GM19468 (cell line): ENCODE data around the gene A2M.
"Not testable (repeated sequence)": the region's sequence is repeated elsewhere in the genome, so short reads cannot be mapped to it uniquely, and the experiment has no call there.

ENCODE experiments used
- ATAC-seq: cut with Tn5 transposase; IDR thresholded peaks from one replicate; pipeline ENCODE4 v1.9.1; 2021; ENCODE audit warnings: mild to moderate bottlenecking, moderate library complexity, moderate number of reproducible peaks; ENCODE audit not compliant: unreplicated experiment; ENCODE audit errors: extremely low read depth

Gene A2M

DNA sequence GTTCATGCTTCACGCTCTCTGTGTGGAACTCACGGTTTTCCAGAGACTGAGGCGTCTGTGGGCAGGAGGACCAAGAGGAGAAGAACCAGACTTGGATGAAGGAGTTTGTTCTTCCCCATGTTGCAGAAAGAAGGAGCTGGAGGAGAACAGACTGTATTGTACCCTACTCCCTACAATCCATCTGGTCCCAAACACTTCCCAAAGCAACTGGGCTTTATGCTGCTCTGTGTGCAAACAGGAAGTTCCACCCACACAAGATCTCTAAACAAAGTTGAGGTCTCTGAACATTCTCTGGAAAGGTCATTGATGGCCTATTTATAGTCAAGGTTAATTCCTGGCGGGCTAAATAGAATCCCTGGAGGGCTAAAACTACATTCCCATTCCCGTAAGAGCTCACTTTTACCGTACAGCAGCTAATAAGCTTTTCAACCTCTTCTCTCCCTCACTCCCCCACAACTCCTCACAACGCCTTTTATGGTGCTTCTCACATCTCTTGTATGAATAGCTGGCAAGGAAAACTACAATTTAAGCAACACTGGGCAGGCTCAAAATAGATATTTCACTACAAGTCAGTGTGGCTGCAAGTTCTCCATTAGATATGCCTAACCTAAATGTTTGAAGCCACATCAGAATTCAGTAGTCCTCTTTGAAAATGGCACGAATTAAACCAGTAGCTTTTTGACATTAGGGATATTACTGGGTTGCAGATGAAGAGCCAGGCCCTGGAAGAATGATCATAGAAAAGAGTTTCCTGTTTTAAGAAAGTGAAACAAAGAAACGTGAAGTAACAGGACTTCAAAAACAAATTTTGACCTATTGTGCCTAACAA is at the start of gene A2M:
TSS of gene A2M (minus strand) at position 189 of the 829 bp plus-strand sequence. CDS start at position 119, 70 bp downstream.
- ATAC-seq: no peak

DNA sequence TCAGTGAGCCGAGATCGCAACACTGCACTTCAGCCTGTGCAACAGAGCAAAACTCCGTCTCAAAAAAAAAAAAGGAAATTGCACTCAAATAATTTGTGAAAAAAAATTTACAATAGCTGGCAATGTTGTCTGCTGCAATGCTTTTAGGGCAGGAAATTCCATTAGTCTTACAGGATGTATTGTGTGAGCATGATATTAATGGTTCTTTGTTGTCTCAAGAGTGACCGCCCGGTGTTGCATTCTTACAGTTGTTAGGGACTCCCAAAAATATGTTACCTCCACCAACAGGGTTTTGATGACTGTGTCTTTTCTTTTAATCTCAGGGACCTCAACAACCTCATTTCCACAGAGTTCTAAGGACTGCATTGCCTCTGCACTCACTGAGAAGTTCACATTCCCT is 47.7 kb upstream of the A2M start:
- no peak for ATAC-seq

DNA sequence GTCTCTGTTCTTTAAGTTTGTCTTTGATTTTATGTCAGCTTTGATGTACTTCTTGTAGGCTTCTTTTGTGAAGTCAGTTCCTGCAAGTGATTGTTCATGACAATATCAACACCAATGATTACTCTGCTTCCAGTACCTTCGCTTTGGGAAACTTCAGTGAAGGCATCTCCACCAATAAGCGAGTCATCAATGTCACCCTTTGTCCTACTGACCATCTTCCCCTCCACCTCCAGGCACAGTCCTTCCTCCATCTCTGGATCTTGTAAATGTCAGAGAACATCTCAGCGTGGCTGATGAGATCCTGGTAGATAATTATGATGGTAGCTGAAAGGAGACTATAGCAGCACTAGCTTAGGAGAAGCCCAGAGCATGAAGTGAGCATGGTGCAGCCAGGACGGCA is 40.4 kb upstream of the A2M start:
- no peak for ATAC-seq

- ATAC-seq: no peak
These were observed 33.7 kb upstream of the A2M start for GRCh38 chr12:9149372-9149771.

DNA sequence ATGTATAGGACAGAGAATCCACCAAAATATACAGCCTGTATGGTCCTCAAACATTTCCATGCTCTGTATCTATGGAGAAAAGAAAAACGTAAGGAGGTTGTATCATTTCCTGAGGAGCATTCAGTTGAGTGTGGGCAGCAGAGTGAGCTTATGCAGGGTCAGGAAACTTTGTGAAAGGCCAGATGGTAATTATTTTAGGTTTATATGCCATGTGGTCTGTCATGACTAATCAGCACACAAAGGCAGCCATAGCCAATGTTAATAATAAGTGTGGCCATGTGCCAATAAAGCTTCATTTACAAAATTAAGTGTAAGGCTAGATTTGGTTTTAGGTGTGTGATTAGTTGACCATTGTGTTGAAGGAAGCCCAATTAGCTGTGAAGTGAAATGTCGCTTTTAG is 33.2 kb upstream of the A2M start:
- no peak for ATAC-seq

DNA sequence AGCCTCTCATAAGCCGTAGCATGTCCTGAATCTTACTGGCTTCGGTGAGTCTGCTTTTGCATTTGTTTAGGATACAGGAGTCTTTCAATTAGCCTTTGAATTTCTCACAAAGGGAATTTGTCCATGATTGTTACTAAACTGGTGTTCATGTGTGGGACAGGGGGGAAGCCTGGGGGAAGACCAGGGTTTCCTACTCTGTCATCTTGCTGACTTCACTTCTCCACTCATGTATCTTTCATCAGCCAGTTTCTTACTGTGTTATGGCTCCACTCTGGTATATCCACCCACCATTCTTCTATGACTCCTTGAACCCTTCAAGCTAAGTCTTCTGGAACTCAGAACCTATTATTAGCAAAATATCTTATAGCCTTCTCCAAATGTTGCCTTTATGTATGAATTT is 31.7 kb upstream of the A2M start:
- no peak for ATAC-seq

- no peak for ATAC-seq
These were observed 29.0 kb upstream of the A2M start for GRCh38 chr12:9144730-9145106.

- ATAC-seq: no peak
These were observed 28.4 kb upstream of the A2M start for GRCh38 chr12:9143929-9144729.

DNA sequence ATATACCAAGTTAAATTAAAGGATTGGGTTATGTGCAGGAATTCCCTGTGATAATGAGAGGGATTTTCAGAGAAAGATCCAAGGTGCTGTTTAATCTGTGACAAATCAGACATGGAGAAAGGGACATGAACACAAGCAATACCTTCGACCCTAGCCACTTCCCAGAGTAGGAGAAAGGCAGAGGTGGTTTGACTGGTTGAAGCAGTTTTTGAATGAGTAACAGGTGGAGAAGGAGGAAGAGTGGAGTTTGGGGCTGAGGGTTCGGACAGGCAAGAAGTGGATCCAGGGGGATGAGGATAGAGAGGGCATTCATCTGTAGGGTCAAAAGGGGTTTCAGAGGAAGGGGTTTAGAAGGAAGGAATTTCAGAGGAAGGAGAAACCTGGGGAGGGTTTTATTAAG is 27.4 kb upstream of the A2M start:
- ATAC-seq: no peak

- not testable (repeated sequence) for ATAC-seq
These were observed 24.0 kb upstream of the A2M start for GRCh38 chr12:9139588-9140290.

DNA sequence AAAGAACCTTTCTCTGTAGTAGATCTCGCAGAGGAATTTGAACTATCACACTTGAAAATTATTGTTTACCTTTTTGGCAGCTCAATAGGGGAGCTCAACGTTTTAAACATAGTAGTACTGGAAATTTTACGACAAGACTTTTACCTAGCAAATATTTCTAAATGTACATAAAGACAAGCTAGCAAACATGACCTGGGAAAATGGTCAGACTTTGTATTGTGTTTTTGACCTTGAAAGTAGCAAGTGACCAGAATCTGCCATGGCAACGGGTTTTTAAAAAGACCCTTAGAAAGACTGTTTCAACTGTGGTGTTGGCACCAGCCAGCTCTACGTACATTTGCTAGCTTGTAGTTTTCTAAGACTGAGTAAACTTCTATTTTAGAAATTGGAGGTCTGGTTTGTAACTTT is 20.2 kb upstream of the A2M start:
- no peak for ATAC-seq

GRCh38 chr12:9134981-9135628 is 19.4 kb upstream of the A2M start:
- no peak for ATAC-seq

- ATAC-seq: no peak
These were observed 17.6 kb upstream of the A2M start for GRCh38 chr12:9133216-9133916.

DNA sequence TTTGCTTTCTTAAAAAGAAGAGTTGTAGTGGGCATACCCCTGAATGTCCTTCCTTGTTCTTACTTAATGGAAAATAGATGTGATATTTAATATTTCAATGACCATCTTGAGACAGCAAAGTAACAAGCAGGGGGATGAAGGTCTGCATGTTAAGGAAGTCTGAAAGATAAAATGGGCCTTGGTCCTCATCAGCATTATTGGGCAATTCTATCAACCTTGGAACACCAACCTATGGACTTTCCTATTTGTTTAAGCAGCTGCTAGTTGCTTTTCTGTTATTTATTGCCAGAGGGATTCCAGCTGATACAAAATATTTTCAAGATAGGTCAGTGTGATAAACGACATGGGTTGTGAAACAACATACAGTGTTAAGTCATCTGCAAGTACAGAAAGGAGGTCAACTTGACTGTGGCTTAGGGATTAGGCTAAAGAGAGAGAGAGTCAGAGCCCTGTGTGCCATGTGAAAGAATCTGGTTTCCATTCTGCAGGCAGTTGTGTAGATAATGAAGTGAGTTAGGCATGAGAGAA is 16.4 kb upstream of the A2M start:
- ATAC-seq: no peak

GRCh38 chr12:9130244-9130643 is 14.5 kb upstream of the A2M start:
- ATAC-seq: no peak

- no peak for ATAC-seq
These were observed 12.4 kb upstream of the A2M start for GRCh38 chr12:9127936-9128663.

DNA sequence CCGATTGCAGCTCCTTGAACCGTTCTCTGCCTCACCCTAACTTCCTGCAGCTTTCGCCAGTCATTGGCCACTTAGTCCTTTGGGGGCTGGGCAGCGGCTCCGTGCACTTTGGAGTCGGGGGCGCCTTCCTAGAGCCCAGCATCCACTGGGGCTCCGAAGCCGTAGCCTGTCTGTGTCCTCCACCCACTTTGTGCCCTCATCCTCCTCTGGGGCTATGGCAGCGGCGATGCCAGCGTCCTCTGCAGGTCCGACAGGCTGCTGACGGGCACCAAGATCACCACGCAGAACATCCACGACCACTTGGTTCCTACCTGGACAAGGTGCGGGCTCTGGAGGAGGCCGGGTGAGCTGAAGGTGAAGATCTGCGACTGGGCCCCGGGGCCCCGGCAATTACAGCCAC is 11.8 kb upstream of the A2M start:
- ATAC-seq: no peak

GRCh38 chr12:9124383-9125031 is 8.8 kb upstream of the A2M start:
- no peak for ATAC-seq
